Heart right ventricle (tissue), 16 donors: Measurements from ENCODE around the gene CCDC85A. TPM values are rescaled to one million over a fixed set of nuclear protein-coding genes. Genes with fewer than 3 reads are reported as not detected.

ENCODE experiments used
- ATAC-seq, 8 donors: fragments of 200-7000 bp; cut with Tn5 transposase; one replicate each; pipeline ENCODE4 v1.9.1; 2020; ENCODE audit warnings: mild to moderate bottlenecking in 8 of 8, moderate library complexity in 8 of 8, moderate number of reproducible peaks in 1 of 8
- DNase-seq, 2 donors: peaks; one replicate each; pipeline ENCODE4 v3.0.0-alpha.2; 2020
- H3K27ac ChIP-seq, 10 donors: fragments of 200-600 bp; sonication (generic) in 2 of 10; one replicate each; pipeline versions ENCODE4 v1.5.0 to v1.8.0; 2020 to 2022; ENCODE audit warnings: mild to moderate bottlenecking in 3 of 10
- H3K27me3 ChIP-seq, 7 donors: fragments of 200-600 bp; one replicate each; pipeline ENCODE4 v1.8.0; 2021 to 2022; ENCODE audit warnings: mild to moderate bottlenecking in 2 of 7
- H3K36me3 ChIP-seq, 9 donors: fragments of 200-600 bp; sonication (generic) in 1 of 9; one replicate each; pipeline versions ENCODE4 v1.5.0 to v1.8.0; 2020 to 2022; ENCODE audit warnings: mild to moderate bottlenecking in 2 of 9
- H3K4me1 ChIP-seq, 9 donors: fragments of 200-600 bp; sonication (generic) in 1 of 9; one replicate each; pipeline versions ENCODE4 v1.5.0 to v1.8.0; 2020 to 2022; ENCODE audit warnings: mild to moderate bottlenecking in 4 of 9
- H3K4me3 ChIP-seq, 10 donors: fragments of 200-600 bp; sonication (generic) in 2 of 10; one replicate each; pipeline versions ENCODE4 v1.5.0 to v1.8.0; 2020 to 2022; ENCODE audit warnings: mild to moderate bottlenecking in 7 of 10, moderate library complexity in 2 of 10
- H3K9me3 ChIP-seq, 11 donors: fragments of 200-600 bp in 10 of 11; sonication (generic) in 2 of 11; one replicate each; pipeline versions ENCODE4 v1.5.0 to v1.8.0; 2013 to 2022; ENCODE audit warnings: mild to moderate bottlenecking in 2 of 11, control low read depth in 1 of 11, moderate library complexity in 1 of 11
- WGBS, 2 donors: extraction: QIAGEN DNeasy Blood & Tissue Kit; methylation state at CpG; one replicate each; pipeline ENCODE4 v1.1.7; 2013; ENCODE audit warnings: inconsistent platforms in 1 of 2; 5-methylcytosine and 5-hydroxymethylcytosine counted together
- intact Hi-C, 10 donors: fragments of 100-400 bp; cut with DNase I; formaldehyde crosslinking; loops; one replicate each; pipeline versions ENCODE4 v1.11.1 to v1.14.2; 2022
- polyA plus RNA-seq, 2 donors: library from polyadenylated mRNA; stranded (reverse); fragments of 200-250 nt; gene quantifications; one replicate each; pipeline ENCODE4 v1.2.3, GENCODE V29; 2013
- total RNA-seq, 10 donors: library from RNA; stranded (reverse); fragmentation: NEBNext Ultra II Directional in 3 of 10; extraction: Animal tissue kit (Norgen Biotek cat#: 25700) in 3 of 10; gene quantifications; one replicate each; pipeline versions ENCODE4 v1.2.1 to v1.2.4, GENCODE V29; 2021 to 2023
- TF ChIP-seq, protein P1 (sequence below), 9 donors: fragments of 200-600 bp; sonication (generic) in 2 of 9; IDR thresholded peaks; one replicate each; pipeline versions ENCODE4 v1.5.0 to v1.8.0; 2021 to 2022; ENCODE audit warnings: antibody characterized with exemption in 9 of 9, mild to moderate bottlenecking in 5 of 9, moderate library complexity in 1 of 9
- donor health status: Arrhythmogenic right ventricular cardiomyopathy.
- donor health status: ischemic (EF 13 %, LVEDD 7.1; RV severe dilation, severe dysfunction).
- donor health status: healthy with polysubstance abuse.
- donor health status: DM: no; HTN: yes; CAD: no.
- donor health status: DM: no; HTN: no; CAD: no.
- donor health status: ischemic (EF 25% LVEDD 6.9; RV normal size, moderate dysfunction).
- donor health status: ischemic (EF 25% LVEDD 5.7; RV mildly dilated, moderate dysfunction).
- donor health status: healthy.
- donor health status: DM: yes; HTN: yes; CAD: no.
- donor health status: Ischemic cardiomyopathy.
- donor health status: ischemic (EF 35%, LVEDD 5.7; RV mildly dilated, moderate dysfunction).
- donor health status: nonischemic (EF 11% LVEDD 7.7; RV severe dilation, severe dysfunction).
- donor health status: DM: yes; HTN: yes; CAD: no.
- donor health status: PGD.
- donor health status: ischemic (EF 29% LVEDD 5.4; RV normal size, mild dysfunction).
- donor health status: nonischemic (EF 23%, LVEDD 6.1; RV moderate dilation, normal function).

The CCDC85A gene
- total and polyA plus RNA-seq, 12 donors: 1.5 to 8.5 (median 3.5) TPM

DNA sequence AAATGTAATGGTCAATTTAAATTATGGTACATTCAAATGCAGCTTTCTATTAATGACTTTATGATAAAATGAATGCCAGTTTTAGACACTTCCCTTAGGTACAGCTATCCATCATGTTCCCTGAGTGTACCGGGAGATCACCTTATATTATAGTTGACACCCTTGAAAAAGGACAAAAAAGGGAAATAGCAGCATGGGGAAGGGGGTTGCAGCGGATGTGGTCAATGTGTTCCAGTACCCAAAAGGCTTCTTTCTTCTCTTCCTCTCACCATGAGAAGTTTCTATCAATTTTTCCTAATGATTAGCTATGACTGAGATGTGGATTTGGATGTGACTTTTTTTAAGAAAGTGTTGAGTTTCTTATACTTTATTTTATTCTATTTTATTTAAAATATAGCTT lies 154.4 kb downstream of the CCDC85A start:
- WGBS, 2 donors: 95 to 96% methylated on average over 2 of the region's 2 CpGs
- intact Hi-C loops: no loop called here
- H3K4me3 ChIP-seq: no peak overlapping the region
- DNase-seq (no peak), ATAC-seq (no peak)
- TF ChIP-seq, protein P1, sequence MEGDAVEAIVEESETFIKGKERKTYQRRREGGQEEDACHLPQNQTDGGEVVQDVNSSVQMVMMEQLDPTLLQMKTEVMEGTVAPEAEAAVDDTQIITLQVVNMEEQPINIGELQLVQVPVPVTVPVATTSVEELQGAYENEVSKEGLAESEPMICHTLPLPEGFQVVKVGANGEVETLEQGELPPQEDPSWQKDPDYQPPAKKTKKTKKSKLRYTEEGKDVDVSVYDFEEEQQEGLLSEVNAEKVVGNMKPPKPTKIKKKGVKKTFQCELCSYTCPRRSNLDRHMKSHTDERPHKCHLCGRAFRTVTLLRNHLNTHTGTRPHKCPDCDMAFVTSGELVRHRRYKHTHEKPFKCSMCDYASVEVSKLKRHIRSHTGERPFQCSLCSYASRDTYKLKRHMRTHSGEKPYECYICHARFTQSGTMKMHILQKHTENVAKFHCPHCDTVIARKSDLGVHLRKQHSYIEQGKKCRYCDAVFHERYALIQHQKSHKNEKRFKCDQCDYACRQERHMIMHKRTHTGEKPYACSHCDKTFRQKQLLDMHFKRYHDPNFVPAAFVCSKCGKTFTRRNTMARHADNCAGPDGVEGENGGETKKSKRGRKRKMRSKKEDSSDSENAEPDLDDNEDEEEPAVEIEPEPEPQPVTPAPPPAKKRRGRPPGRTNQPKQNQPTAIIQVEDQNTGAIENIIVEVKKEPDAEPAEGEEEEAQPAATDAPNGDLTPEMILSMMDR (IDR thresholded peaks at IDR 0.05): no peak
- peaks cover 0 to 43% (median 23%) of the 10 kb centered on the region in 9 donors for H3K4me1 ChIP-seq
- H3K9me3 ChIP-seq: no peaks in the 10 kb centered on the region
- H3K36me3 ChIP-seq: no peaks in the 10 kb centered on the region
- H3K27me3 ChIP-seq: no peaks in the 10 kb centered on the region
- peak overlapping the region in 5 of 10 donors; percentile 13 to 48 (median 23) for H3K27ac ChIP-seq

DNA sequence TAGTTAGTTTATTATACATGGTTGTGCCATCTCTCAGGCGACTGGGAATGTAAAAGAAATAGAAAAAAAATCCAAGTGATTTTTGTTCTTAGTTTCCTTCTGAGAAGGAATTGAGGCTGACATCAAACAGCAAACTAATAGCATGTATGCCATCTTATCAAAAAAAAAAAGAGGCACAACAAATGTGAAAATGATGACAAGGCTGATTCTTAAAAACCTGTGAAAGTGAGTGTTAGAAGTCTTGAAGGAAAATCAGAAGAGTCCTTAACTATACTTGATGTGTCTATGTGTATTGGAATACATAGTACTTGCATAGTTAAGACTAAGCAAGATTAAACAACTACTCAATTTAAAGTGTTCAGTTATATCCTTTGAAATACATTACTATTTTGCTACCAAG lies 161.0 kb downstream of the CCDC85A start:
- H3K27ac ChIP-seq: no peak overlapping the region
- no peaks in the 10 kb centered on the region for H3K36me3 ChIP-seq
- no peaks in the 10 kb centered on the region for H3K9me3 ChIP-seq
- WGBS, 2 donors: 94 to 97% methylated on average over 1 of the region's 1 CpG
- H3K27me3 ChIP-seq: no peaks in the 10 kb centered on the region
- ATAC-seq (no peak), DNase-seq (no peak)
- intact Hi-C loops: no loop called here
- H3K4me3 ChIP-seq: no peak overlapping the region
- TF ChIP-seq, protein P1 (IDR thresholded peaks at IDR 0.05): no peak
- peaks cover 0 to 13% (median 0%) of the 10 kb centered on the region in 9 donors for H3K4me1 ChIP-seq

DNA sequence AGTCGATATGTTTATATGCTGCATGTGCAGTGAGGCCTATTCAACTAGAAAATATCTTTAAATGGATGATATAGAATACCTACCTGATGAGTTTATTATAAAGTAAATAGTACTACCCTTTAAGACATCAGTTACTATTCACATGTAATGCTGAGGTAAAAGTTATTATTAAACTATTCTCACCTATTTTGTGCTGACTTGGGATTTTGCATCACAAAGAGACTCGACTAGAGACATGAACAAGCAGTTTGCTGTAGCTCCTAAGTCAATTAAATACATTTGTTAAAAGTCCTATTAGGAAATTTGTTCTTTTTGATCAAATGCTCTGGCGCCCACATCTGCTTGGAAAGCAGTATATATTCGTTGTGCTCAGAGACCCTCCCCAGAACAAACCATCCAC lies 164.1 kb downstream of the CCDC85A start:
- TF ChIP-seq, protein P1 (IDR thresholded peaks at IDR 0.05): no peak
- no peaks in the 10 kb centered on the region for H3K27me3 ChIP-seq
- peaks cover 0 to 13% (median 0%) of the 10 kb centered on the region in 9 donors for H3K4me1 ChIP-seq
- H3K36me3 ChIP-seq: no peaks in the 10 kb centered on the region
- no peak for DNase-seq
- WGBS, 2 donors: 65 to 90% methylated on average over 4 of the region's 4 CpGs
- no peak for ATAC-seq
- H3K27ac ChIP-seq: no peak overlapping the region
- no peak overlapping the region for H3K4me3 ChIP-seq
- no peaks in the 10 kb centered on the region for H3K9me3 ChIP-seq
- intact Hi-C loops: no loop called here

DNA sequence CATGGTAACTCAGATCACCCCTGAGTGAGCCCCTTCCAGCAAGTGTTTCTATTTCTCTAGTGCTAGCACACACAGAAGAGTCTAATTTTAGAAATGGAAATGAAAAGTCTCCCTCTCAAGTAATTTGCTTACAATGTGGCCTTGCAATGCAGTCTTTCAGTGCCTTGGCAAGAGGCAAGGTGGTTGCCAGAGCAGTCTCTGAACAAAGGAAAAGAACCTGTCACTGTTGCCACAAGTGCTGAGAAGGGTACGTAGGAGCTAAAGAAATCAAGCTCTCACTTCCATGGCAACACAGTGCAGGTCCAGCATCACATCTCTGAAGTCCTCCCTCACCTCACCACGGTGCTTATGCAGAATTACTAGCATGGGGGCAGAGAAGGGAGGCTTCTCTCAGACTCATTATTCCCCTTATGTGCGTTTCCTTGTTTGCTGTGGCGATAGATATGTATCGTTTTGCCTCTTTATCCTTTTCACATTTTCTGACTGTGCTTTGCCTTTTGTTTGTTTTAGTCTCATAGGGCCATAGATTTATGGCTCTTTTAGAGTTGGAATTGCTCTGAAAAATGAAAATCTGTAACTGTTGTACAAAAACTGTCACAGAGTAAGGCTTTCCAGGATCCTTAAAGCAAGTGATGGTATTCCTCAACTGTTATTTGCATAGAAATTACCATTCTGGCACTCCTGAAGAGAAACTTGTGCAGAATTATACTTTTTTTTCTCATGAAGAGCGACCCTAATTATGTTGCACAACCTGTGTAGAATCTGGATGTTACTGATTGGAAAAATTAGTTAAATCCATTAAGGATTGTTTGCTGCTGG lies 164.8 kb downstream of the CCDC85A start:
- 80% methylated on average over 6 of the region's 6 CpGs for WGBS, 2 donors
- H3K9me3 ChIP-seq: no peaks in the 10 kb centered on the region
- TF ChIP-seq, protein P1 (IDR thresholded peaks at IDR 0.05): no peak
- peaks cover 0 to 13% (median 0%) of the 10 kb centered on the region in 9 donors for H3K4me1 ChIP-seq
- intact Hi-C loops: no loop called here
- H3K27ac ChIP-seq: no peak overlapping the region
- no peaks in the 10 kb centered on the region for H3K36me3 ChIP-seq
- no peak for ATAC-seq
- no peaks in the 10 kb centered on the region for H3K27me3 ChIP-seq
- DNase-seq: no peak
- H3K4me3 ChIP-seq: no peak overlapping the region
